GM23248 (cell line): ENCODE results near the gene MAFG.

Experiments
- EZH2 ChIP-seq: fragments of 200-600 bp; sonication (generic); IDR thresholded peaks from 2 replicates; pipeline ENCODE4 v1.6.1; 2018; ENCODE audit warnings: antibody characterized with exemption, mild to moderate bottlenecking; ENCODE audit not compliant: insufficient read depth, poor library complexity, severe bottlenecking
- EZH2phosphoT487 ChIP-seq: fragments of 200-600 bp; sonication (generic); IDR thresholded peaks from 2 replicates; pipeline ENCODE4 v1.6.1; 2018; ENCODE audit warnings: antibody characterized with exemption, moderate library complexity, mild to moderate bottlenecking, low read depth; ENCODE audit not compliant: insufficient read depth

DNA sequence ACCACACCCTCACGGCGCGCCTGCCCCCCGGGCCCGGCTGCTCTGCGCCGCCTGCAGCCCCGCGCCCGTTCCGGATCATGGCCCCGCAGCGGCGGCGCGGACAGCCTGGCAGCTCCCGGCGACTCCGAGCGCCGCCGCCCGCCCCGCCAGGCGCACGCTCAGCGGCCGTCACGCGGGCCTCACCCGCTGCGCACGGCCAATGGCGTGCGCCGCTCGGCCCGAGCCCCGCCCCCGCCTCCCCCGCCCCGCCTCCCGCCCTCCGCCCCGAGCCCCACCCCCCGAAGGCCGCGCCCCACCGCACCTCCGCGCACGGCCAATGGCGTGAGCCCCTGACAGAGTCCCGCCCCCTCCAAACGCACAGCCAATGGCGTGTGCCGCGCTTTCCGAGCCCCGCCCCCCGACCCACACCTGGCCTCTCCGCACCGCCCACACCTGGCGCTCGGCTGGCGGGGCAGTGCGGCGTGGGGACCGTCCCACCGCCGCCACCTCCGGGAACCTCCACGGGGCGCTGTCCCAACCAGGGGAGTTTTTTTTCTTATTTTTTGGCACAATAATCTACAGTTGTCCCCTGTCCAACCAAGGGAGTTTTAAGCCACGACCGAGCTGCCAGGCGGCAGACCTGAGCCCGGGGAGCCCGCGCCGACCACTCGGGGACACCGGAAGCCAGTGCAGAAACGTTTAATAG is 16.1 kb downstream of the MAFG start, which contains the start of gene PCYT2:
- TF ChIP-seq EZH2phosphoT487 (no peak), EZH2 (no peak)
